ENCODE results near the gene TMEM9. TPM values are rescaled to one million over a fixed set of nuclear protein-coding genes. Genes with fewer than 3 reads are reported as not detected.
A peak's percentile ranks its signal among the peaks of the same experiment; 100 is the strongest.

The TMEM9 gene
- total and polyA plus RNA-seq, 2 of the 8 experiments (the other 6 are each of a cell fraction or from before 2014, with no cell fraction given), result 79.9 to 181 TPM

- TF ChIP-seq ATF2 (IDR thresholded peaks at IDR 0.05; ENCODE audit: low read length) (no peak), SUZ12 (IDR thresholded peaks at IDR 0.05; ENCODE audit: low read length) (no peak), NRF1 (IDR thresholded peaks at IDR 0.05; ENCODE audit: low read depth, low read length) (peak; percentile 47), MAFK (IDR thresholded peaks at IDR 0.05; ENCODE audit: low read depth, low read length) (no peak), CBX8 (IDR thresholded peaks at IDR 0.05; ENCODE audit: borderline replicate concordance, low read depth, low read length) (no peak), USF2 (IDR thresholded peaks at IDR 0.05; ENCODE audit: low read length) (no peak), CBX5 (IDR thresholded peaks at IDR 0.05; ENCODE audit: low read depth, low read length) (no peak), GTF2F1 (IDR thresholded peaks at IDR 0.05; ENCODE audit: borderline replicate concordance, low read depth, low read length) (no peak), YY1 (IDR thresholded peaks at IDR 0.05; ENCODE audit: low read depth, low read length) (no peak), MAX (IDR thresholded peaks at IDR 0.05) (no peak), CEBPB (IDR thresholded peaks at IDR 0.05; ENCODE audit: low read depth, low read length) (peak; percentile 100), ZNF274 (IDR thresholded peaks at IDR 0.05; ENCODE audit: borderline replicate concordance, extremely low read depth, low read length) (no peak), SP4 (IDR thresholded peaks at IDR 0.05; ENCODE audit: low read length) (no peak), SIN3A (conservative IDR thresholded peaks at IDR 0.05 in 1 of 2, IDR thresholded peaks at IDR 0.05 in 1 of 2; ENCODE audit: low read depth in 1 of 2, low read length in 2 of 2) (peak in 1 of 2 experiments; percentile 7; a peak in 1 of 4 replicates), RAD21 (IDR thresholded peaks at IDR 0.05 in 1 of 2, conservative IDR thresholded peaks at IDR 0.05 in 1 of 2; ENCODE audit: low read depth in 2 of 2, low read length in 2 of 2) (no peak), JUN (IDR thresholded peaks at IDR 0.05; ENCODE audit: low read depth, low read length) (no peak), RXRA (IDR thresholded peaks at IDR 0.05; ENCODE audit: insufficient read depth, low read depth, low read length) (no peak), GABPA (IDR thresholded peaks at IDR 0.05; ENCODE audit: borderline replicate concordance, insufficient read depth, low read length) (no peak), RFX5 (IDR thresholded peaks at IDR 0.05; ENCODE audit: borderline replicate concordance, low read depth, low read length) (no peak), TCF12 (IDR thresholded peaks at IDR 0.05; ENCODE audit: low read depth, low read length) (no peak), CHD2 (IDR thresholded peaks at IDR 0.05; ENCODE audit: low read length) (peak; percentile 84)
These were observed at the start of gene TMEM9 (continued) for GRCh38 chr1:201154389-201155165.
